K562 (cell line): ENCODE data around the gene GPR37L1. TPM values are rescaled to one million over a fixed set of nuclear protein-coding genes. Genes with fewer than 3 reads are reported as not detected.

ENCODE experiments used
- polyA plus RNA-seq, 8 experiments: library from polyadenylated mRNA; depleted of rRNA in 4 of 8; stranded (reverse) in 5 of 8; unstranded in 3 of 8; fragments of >200 nt; fragmentation: Nextera tagmentation in 2 of 8; fragmentation: Illumina TruSeq in 1 of 8; extraction: Ambion mirVana in 2 of 8; extraction: Trizol in 1 of 8; gene quantifications; 2 replicates each; pipeline versions ENCODE4 v1.2.1 to v1.2.3, GENCODE V29; 2011 to 2014; ENCODE audit warnings: inconsistent platforms in 1 of 8, missing spikeins in 1 of 8
- total RNA-seq, 7 experiments: library from RNA; depleted of rRNA in 6 of 7; stranded (reverse); fragments of >200 nt in 6 of 7; fragmentation: Illumina TruSeq in 2 of 7; extraction: Trizol in 2 of 7; gene quantifications; 2 replicates each; pipeline versions ENCODE4 v1.2.1 to v1.2.3, GENCODE V29; 2011 to 2021; ENCODE audit warnings: low replicate concordance in 1 of 7
- TF ChIP-seq, protein P1 (sequence below): fragments of 200-600 bp; sonication (generic); IDR thresholded peaks from one replicate; pipeline ENCODE4 v1.6.1; 2012; ENCODE audit warnings: mild to moderate bottlenecking, low read depth, low read length, inconsistent platforms
- TF ChIP-seq, protein P2 (sequence below): fragments of 450-650 bp; IDR thresholded peaks from 2 replicates; pipeline ENCODE4 v1.6.1; 2016; ENCODE audit warnings: mild to moderate bottlenecking, moderate library complexity

Gene GPR37L1
- total and polyA plus RNA-seq, 9 of the 15 experiments (the other 6 are each of a cell fraction or from before 2014, with no cell fraction given), result not detected

DNA sequence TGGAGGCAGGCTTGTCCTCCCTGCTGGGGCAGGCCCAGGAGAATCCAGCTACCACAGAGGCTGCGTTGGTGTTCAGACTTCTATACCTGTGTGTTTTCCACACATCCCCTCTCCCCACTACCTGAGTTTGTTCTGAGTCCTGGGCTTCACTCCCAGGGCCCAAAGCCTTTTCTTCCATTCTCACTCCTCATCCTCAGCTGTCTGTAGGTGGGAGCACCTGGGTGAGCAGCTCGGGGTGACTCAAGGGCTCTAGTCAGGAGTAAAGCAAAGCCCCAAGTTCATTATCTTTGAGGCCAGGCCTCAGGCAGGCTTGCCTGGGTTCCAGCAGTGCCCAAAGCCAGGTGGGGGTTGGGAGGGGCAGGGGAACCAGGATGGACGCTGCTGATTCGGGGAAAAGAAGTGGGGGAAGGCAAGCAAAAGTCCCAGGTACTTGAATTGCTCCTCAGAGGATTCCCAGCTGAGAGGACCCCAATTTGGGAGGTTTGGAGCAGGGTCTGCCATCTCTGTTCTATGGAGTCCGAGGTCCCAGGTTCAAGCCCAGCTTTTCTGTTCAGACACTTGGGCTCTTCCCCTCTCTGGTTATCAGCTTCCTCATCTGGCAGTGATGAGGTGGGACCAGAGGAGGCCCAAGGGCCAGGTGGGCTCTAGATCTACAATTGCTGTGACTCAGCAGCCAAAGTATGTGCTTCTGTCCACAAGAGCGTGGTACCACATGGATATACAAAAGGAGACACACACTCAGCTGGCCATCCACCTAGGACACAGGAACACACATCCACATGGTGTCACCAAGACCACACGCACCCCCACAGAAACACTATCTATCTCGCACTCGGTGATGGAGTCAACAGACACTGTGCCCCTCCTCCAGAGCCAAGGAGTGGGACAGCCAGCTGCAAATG, 43.5 kb downstream of the GPR37L1 start (continued):
- TF ChIP-seq, protein P1, sequence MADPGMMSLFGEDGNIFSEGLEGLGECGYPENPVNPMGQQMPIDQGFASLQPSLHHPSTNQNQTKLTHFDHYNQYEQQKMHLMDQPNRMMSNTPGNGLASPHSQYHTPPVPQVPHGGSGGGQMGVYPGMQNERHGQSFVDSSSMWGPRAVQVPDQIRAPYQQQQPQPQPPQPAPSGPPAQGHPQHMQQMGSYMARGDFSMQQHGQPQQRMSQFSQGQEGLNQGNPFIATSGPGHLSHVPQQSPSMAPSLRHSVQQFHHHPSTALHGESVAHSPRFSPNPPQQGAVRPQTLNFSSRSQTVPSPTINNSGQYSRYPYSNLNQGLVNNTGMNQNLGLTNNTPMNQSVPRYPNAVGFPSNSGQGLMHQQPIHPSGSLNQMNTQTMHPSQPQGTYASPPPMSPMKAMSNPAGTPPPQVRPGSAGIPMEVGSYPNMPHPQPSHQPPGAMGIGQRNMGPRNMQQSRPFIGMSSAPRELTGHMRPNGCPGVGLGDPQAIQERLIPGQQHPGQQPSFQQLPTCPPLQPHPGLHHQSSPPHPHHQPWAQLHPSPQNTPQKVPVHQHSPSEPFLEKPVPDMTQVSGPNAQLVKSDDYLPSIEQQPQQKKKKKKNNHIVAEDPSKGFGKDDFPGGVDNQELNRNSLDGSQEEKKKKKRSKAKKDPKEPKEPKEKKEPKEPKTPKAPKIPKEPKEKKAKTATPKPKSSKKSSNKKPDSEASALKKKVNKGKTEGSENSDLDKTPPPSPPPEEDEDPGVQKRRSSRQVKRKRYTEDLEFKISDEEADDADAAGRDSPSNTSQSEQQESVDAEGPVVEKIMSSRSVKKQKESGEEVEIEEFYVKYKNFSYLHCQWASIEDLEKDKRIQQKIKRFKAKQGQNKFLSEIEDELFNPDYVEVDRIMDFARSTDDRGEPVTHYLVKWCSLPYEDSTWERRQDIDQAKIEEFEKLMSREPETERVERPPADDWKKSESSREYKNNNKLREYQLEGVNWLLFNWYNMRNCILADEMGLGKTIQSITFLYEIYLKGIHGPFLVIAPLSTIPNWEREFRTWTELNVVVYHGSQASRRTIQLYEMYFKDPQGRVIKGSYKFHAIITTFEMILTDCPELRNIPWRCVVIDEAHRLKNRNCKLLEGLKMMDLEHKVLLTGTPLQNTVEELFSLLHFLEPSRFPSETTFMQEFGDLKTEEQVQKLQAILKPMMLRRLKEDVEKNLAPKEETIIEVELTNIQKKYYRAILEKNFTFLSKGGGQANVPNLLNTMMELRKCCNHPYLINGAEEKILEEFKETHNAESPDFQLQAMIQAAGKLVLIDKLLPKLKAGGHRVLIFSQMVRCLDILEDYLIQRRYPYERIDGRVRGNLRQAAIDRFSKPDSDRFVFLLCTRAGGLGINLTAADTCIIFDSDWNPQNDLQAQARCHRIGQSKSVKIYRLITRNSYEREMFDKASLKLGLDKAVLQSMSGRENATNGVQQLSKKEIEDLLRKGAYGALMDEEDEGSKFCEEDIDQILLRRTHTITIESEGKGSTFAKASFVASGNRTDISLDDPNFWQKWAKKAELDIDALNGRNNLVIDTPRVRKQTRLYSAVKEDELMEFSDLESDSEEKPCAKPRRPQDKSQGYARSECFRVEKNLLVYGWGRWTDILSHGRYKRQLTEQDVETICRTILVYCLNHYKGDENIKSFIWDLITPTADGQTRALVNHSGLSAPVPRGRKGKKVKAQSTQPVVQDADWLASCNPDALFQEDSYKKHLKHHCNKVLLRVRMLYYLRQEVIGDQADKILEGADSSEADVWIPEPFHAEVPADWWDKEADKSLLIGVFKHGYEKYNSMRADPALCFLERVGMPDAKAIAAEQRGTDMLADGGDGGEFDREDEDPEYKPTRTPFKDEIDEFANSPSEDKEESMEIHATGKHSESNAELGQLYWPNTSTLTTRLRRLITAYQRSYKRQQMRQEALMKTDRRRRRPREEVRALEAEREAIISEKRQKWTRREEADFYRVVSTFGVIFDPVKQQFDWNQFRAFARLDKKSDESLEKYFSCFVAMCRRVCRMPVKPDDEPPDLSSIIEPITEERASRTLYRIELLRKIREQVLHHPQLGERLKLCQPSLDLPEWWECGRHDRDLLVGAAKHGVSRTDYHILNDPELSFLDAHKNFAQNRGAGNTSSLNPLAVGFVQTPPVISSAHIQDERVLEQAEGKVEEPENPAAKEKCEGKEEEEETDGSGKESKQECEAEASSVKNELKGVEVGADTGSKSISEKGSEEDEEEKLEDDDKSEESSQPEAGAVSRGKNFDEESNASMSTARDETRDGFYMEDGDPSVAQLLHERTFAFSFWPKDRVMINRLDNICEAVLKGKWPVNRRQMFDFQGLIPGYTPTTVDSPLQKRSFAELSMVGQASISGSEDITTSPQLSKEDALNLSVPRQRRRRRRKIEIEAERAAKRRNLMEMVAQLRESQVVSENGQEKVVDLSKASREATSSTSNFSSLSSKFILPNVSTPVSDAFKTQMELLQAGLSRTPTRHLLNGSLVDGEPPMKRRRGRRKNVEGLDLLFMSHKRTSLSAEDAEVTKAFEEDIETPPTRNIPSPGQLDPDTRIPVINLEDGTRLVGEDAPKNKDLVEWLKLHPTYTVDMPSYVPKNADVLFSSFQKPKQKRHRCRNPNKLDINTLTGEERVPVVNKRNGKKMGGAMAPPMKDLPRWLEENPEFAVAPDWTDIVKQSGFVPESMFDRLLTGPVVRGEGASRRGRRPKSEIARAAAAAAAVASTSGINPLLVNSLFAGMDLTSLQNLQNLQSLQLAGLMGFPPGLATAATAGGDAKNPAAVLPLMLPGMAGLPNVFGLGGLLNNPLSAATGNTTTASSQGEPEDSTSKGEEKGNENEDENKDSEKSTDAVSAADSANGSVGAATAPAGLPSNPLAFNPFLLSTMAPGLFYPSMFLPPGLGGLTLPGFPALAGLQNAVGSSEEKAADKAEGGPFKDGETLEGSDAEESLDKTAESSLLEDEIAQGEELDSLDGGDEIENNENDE, result no peak
- TF ChIP-seq, protein P2, sequence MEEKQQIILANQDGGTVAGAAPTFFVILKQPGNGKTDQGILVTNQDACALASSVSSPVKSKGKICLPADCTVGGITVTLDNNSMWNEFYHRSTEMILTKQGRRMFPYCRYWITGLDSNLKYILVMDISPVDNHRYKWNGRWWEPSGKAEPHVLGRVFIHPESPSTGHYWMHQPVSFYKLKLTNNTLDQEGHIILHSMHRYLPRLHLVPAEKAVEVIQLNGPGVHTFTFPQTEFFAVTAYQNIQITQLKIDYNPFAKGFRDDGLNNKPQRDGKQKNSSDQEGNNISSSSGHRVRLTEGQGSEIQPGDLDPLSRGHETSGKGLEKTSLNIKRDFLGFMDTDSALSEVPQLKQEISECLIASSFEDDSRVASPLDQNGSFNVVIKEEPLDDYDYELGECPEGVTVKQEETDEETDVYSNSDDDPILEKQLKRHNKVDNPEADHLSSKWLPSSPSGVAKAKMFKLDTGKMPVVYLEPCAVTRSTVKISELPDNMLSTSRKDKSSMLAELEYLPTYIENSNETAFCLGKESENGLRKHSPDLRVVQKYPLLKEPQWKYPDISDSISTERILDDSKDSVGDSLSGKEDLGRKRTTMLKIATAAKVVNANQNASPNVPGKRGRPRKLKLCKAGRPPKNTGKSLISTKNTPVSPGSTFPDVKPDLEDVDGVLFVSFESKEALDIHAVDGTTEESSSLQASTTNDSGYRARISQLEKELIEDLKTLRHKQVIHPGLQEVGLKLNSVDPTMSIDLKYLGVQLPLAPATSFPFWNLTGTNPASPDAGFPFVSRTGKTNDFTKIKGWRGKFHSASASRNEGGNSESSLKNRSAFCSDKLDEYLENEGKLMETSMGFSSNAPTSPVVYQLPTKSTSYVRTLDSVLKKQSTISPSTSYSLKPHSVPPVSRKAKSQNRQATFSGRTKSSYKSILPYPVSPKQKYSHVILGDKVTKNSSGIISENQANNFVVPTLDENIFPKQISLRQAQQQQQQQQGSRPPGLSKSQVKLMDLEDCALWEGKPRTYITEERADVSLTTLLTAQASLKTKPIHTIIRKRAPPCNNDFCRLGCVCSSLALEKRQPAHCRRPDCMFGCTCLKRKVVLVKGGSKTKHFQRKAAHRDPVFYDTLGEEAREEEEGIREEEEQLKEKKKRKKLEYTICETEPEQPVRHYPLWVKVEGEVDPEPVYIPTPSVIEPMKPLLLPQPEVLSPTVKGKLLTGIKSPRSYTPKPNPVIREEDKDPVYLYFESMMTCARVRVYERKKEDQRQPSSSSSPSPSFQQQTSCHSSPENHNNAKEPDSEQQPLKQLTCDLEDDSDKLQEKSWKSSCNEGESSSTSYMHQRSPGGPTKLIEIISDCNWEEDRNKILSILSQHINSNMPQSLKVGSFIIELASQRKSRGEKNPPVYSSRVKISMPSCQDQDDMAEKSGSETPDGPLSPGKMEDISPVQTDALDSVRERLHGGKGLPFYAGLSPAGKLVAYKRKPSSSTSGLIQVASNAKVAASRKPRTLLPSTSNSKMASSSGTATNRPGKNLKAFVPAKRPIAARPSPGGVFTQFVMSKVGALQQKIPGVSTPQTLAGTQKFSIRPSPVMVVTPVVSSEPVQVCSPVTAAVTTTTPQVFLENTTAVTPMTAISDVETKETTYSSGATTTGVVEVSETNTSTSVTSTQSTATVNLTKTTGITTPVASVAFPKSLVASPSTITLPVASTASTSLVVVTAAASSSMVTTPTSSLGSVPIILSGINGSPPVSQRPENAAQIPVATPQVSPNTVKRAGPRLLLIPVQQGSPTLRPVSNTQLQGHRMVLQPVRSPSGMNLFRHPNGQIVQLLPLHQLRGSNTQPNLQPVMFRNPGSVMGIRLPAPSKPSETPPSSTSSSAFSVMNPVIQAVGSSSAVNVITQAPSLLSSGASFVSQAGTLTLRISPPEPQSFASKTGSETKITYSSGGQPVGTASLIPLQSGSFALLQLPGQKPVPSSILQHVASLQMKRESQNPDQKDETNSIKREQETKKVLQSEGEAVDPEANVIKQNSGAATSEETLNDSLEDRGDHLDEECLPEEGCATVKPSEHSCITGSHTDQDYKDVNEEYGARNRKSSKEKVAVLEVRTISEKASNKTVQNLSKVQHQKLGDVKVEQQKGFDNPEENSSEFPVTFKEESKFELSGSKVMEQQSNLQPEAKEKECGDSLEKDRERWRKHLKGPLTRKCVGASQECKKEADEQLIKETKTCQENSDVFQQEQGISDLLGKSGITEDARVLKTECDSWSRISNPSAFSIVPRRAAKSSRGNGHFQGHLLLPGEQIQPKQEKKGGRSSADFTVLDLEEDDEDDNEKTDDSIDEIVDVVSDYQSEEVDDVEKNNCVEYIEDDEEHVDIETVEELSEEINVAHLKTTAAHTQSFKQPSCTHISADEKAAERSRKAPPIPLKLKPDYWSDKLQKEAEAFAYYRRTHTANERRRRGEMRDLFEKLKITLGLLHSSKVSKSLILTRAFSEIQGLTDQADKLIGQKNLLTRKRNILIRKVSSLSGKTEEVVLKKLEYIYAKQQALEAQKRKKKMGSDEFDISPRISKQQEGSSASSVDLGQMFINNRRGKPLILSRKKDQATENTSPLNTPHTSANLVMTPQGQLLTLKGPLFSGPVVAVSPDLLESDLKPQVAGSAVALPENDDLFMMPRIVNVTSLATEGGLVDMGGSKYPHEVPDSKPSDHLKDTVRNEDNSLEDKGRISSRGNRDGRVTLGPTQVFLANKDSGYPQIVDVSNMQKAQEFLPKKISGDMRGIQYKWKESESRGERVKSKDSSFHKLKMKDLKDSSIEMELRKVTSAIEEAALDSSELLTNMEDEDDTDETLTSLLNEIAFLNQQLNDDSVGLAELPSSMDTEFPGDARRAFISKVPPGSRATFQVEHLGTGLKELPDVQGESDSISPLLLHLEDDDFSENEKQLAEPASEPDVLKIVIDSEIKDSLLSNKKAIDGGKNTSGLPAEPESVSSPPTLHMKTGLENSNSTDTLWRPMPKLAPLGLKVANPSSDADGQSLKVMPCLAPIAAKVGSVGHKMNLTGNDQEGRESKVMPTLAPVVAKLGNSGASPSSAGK, result no peak
